NB4 (cell line): ENCODE data around the gene TRIO.

Experiments
- CTCF ChIP-seq: IDR thresholded peaks from one replicate; pipeline ENCODE4 v1.5.1; 2012; ENCODE audit warnings: low read depth, low read length
- MAX ChIP-seq: IDR thresholded peaks from 2 replicates; pipeline ENCODE4 v1.6.1; 2011; ENCODE audit warnings: low read depth, low read length
- MYC ChIP-seq: IDR thresholded peaks from 2 replicates; pipeline ENCODE4 v1.6.1; 2011; ENCODE audit warnings: low read depth, low read length
- POLR2A ChIP-seq: IDR thresholded peaks from 2 replicates; pipeline ENCODE4 v1.6.1; 2011; ENCODE audit warnings: mild to moderate bottlenecking; ENCODE audit not compliant: insufficient read length; ENCODE audit errors: extremely low read depth

GRCh38 chr5:14186059-14186830, 43.1 kb downstream of the TRIO start:
- TF ChIP-seq CTCF (no peak), POLR2A (no peak), MYC (no peak), MAX (no peak)
